HG02943 (cell line): ENCODE measurements around the gene SMG5.

Source experiments
- ATAC-seq: cut with Tn5 transposase; IDR thresholded peaks from one replicate; pipeline ENCODE4 v1.9.1; 2021; ENCODE audit warnings: mild to moderate bottlenecking, low read depth, moderate library complexity; ENCODE audit not compliant: unreplicated experiment

Gene SMG5

DNA sequence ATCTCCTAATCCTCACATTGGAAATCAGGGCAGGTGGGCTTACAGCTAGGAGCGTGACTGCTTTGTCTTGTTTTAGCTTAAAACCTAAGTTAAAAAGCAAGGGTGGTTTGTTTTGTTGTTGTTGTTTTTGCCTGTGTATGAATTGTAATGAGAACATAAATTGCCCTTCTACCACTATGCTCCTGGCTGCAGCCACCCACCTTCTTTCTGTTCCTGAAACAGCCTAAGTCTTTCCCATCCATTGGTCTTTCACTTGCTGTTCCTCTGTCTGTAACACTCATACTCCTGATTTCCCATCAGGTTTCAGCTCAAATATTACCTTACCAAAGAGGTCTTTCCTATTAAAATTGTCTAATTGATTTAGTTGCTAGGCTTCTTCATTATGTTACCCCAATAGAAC, 896 bp upstream of the SMG5 start:
- ATAC-seq = no peak

DNA sequence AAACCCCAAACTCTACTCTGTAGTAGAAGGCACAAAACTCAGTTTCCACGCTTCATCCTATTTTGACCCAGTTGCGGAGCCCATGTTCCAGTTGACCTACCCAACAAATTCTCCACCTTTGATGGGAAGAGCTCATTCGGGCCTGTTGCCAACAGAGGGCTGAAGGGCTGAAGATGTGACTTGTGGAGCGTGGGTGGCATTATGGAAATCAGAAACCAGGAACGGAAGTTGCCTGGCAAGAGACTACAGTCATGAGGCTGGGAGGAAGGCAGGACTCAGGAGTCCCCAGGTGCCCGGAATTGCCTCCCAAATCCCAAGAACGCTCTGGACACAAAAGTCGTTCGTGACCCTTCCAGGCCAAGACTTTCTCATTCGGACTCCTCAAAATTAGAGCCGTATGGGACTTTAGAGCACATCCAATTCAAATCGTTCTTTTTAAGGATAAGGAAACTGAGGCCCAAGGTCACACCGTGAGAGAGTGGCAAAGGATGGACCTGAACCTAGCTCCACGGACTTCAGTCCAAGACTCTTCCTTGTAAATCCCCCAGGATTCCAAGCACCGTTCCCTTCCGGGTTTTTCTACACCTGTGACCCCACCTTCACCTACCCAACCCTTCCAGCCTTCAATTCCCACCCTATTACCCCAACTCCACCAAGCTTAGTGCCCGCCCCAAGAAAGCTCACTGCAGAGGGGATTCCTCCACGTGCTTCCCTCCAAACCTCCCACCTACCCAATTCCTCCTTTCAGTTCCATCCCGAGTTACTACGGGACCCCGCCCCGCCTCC, 739 bp downstream of the SMG5 start:
- no peak for ATAC-seq

DNA sequence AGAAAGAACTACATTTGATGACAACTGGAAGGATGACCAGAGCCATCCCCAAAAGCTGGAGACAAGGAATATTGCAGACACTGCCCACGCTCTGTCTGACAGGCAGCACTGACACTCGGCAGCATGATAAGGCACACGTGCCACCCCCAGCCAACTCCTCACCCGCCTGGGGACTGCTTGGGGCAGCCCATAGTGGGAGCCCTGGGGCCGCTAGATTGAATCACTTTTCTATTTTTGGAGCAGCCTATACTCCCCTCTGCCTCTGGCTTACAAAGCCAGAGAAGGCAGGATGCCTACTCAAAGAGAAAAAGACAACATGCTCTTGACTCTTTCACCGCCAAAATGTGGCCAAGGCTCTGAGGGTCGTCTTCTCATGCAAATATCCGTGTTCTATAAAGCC, 1.3 kb downstream of the SMG5 start:
- ATAC-seq = no peak

DNA sequence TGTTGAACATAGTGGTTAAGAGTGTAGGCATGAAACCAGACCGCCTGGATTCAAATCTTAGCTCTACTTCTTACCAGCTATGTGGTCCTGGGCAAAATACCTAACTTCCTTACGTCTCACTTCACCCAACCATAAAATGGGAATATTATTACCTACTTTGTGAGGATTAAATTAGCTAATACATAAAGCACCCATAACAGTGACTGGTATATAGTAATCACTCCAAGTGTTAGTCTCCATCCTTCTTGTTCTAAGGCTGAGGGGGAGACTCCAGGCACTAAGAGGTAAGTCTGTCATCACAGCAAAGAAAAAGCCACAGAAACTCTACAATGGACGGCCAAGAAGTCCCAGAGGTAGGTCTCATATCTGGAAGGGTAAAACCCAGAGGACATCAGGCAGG, 2.8 kb downstream of the SMG5 start:
- ATAC-seq = no peak

DNA sequence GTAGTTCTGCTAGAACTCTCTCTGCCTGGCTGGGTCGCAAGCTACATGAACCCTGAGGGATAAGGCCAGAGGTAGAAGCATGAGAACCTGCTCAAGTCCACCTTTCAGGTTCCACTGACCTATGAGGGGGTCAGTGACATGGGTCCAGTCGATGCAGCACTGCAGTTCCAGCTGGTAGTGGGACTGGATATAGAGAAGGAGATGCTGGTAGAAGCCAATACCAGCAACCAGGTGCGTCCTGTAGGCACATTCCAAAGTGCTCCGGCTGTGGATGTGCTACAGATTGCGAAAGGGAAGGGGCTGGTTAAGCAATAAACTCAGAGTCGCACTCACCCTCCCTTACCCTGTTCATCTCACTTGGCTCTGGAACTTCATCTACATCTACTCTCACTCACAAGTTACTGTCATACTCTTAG, 5.7 kb downstream of the SMG5 start:
- ATAC-seq = no peak

DNA sequence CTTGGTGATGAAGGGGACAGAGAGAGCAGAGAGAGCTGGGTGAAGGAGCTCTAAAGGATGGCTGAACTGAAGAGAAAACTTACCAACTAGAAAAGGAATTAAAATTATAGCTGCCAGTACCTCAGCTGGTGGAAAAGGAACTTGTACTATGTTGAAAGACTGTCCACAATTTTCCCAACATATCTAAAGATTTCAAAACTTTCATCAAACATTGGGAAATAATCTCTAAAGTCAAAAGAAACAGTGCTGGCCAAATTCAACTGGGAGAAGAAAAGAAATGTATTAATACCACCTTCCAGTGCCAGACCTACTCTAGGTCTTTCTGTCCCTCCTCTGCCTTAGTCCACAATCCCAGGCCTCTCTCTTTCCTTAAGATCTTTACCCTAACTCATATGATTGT, 6.1 kb downstream of the SMG5 start:
- no peak for ATAC-seq

DNA sequence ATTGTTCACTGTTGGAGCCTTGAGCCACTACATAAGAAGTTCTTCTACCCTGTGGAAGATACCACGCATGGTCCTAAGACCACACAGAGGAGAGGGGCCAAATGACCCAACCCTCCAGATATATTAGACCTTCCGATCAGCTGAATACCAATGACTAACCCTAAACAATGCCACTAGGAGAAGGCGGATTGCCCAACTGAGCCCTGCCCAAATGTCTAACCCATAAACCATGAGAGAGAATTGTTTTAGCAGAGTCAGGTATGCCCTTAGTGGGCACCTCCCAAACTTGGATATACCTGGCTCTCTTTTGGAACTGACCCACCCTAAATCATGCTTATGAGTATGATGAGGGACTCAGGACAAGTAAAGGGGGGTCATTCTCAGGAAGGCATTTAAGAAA, 12.3 kb downstream of the SMG5 start:
- ATAC-seq = no peak

DNA sequence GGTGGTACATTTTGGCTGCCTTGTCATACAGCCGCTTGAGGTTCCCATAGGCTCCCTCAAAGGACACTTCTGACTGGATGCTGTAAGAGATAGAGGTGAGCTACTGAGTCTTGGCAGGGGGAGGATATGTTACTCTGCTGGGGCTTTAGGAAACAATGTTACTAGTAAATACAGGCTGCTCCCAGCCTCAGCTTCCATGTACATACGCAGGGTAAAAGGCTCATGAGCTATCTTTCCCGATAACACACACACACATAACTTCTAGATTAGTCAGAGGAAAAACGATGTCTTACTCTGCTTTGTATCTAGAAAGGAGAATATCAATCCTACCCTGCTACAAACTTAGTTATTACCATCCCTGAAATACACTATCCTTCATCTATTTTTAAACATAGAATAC, 14.3 kb downstream of the SMG5 start:
- no peak for ATAC-seq

DNA sequence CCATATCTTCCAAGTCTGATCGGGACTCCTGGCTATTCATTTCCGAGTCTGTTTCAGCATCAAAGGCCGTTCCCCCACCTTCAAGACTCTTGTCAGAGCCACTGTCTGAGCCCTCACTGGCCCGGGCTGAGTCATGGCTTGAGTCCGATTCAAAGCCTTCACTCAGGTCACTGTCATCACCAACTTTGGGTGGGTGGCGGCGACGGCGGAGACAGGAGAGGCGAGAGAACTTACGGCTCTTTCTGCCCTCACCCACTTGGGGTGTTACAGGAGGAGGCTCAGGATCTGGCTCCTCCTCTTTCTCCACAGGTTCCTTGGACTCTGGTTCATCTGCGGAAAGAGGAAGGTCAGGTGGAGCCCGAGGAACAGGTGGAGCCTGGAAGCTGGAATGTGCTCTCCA, 16.6 kb downstream of the SMG5 start:
- no peak for ATAC-seq

DNA sequence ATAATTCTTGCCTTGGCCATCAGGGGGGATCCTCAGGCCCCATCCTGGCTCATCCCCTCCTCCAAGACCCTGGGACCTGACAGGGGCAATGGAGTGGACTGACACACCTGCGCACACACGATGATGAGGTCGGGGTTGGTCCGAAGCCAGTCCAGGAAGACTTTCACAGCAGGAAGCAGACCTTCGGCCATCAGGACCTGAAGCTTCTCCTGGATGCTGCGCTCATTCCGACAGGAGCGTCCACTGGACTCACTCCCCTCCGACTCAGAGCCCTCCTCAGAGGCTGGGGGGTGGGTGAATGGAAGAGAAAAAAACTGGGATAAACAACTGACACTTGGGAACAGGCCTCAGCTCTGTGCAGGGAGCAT, 19.4 kb downstream of the SMG5 start:
- ATAC-seq = no peak

DNA sequence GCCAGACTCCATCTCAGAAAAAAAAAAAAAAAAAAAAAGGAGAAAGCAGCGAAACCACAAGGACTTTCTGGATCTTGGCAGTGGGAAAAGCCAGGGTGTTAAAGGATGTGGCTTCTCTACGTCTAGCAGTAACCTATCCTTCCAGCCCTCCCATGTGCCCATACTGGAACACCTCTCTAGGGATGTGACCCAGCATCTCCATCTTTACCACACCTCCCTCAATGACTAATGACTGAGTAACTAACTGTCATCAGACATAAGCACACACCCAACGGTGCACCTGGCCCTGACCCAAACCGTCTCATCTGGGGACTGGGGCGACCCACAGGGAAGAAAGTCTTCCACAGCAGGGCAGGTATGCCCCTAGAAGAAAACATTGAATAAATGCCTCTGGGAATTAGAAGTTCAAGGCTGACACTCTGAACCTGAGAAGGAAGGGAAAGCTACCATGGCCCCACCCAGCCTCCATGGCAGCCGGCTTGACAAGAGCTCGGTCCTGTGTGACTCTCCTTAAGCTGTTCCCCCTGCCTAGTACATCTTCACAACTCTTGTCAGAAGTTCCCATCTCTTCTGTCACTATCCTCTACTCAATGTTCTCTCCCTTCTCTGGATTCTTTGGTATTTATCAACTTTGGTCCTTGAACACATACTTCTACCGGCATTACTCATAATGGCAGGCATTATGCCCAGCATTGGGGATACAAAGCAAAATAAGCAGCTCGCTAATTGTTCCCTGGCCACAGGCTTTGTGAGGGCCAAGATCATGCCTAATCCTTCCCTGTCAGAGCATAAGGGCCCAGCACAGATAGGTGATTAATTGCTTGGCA, 20.0 kb downstream of the SMG5 start:
- no peak for ATAC-seq

DNA sequence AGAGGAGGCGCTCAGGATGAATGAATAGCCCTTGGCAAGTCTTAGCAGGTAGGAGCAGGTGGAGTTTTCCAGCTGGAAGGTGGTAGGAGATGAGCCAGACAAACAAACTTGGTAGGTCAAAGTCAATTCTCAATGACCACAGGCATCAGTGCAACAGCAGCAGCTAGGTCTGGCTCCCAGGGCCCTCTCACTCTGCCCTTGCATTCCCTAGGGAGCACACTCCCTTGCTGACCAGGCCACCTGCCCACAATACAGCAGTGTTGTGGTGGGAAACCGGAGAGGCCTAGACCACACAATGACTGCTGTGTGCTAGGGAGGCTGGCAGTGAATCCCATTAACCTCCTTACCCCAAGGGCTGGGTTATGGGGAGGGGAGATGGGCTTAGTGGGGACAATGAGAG, 21.7 kb downstream of the SMG5 start:
- ATAC-seq = no peak

DNA sequence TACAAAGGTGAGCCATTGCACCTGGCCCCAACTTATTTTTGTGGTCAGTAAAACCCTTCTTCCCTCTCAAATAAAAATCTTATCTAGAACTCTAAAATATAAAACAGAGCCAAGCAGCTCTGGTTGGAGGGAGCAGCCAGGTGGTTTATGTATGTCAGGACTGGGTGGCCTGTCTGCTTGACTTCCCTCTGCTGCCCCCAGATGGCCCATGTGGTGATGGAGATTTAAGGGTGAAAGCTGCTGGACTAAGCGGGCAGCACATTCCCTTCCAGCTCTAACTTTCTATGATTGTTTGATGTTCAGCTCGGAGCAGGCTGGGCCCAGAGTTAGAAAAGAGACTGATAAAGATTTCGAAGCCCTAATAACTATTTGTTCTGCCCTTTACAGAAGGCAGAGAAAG, 22.8 kb downstream of the SMG5 start:
- no peak for ATAC-seq

DNA sequence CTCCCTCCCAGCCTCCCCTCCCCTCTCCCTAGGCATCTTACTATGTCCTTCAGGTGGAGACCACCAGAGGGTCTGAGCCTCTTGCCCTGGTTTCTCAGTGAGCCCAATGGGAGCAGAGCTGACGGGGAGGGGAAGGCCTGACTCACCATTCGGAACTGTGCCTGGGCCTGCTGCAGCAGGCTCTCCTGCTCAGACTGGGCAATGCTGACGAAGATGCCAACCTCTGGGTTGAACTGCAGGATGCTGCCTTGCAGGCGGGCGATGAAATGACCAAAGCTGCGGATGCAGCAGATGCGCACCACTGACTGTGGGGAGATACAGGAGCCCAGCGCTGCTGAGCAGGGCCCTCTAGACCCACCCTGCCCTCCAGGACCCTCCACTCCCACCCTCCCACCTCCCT, 23.8 kb downstream of the SMG5 start:
- no peak for ATAC-seq

DNA sequence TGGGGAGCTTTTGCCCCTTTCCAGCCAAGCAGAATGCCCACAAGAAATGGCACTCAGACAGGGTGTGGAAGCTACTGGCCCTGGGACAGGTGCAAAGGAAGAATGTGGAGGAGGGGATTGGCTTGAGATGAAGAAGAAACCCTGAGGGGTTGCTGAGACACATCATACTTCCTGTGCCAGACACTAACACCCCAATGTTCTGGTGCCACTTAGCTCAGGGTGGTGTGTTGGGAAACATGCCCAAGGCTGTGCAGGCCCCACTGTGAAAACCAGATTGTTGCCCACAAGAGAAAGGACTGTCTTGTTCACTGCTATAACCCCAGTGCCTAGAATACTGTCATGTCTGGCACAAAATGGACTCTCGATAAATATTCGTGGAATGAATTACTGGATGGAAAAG, 24.9 kb downstream of the SMG5 start:
- ATAC-seq = no peak

DNA sequence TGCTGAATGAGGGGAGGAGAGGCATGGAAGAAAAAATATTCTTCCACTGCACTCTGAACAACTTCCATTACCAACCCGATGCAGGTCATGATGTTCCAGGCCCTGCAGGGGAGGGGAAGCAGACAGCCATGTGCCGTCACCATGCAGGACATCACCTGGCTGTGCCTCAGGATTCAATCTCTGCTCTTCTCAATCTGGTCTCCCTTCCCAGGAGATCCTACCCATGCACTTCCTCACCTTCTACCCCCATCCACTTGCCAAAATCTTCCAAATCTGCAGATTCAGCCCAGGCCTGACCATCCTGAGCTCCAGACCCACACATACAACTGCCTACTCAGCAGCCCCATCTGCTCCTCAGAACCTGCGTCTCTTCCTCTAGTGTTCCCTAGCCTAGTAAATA, 29.0 kb downstream of the SMG5 start:
- ATAC-seq = no peak

DNA sequence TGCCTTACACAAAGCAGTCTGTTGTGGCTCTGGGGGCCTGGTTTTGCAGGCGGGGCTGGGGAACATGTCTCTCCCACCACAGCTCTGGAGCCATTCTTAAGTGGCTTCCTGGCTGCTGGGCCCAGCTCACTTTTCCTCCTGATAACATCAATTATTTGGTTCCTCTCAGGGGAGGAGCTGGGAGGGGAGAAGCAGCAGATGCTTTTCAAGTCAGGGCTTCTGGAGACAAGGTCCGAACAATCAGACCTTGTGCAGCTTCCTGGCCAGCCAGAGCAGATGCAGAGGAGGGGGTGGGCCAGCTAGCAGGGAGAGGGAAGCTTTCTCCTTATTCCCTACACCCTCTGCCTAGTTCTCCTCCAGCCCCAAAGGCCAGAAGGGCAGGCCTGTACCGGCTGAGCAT, 31.1 kb downstream of the SMG5 start:
- ATAC-seq = no peak

DNA sequence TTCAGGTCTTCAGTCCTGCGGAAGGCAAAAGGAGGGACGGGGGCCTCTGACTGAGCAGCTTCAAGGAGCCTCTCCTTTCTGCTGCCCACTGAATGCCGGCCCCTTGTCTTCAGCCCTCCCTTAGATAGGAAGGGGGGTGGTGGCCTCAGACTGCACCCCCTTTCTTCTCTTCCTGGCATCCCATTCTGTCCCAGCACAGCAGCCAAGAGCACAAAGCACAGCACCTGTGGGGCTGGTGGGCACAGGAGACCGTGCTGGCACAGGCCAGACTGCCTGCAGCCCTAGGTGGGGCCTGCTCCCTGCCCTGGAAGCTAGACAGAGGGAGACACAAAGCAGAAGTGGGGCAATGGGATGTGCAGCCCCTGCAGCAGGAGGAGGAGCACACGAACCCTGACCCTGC, 33.0 kb downstream of the SMG5 start:
- ATAC-seq = no peak

DNA sequence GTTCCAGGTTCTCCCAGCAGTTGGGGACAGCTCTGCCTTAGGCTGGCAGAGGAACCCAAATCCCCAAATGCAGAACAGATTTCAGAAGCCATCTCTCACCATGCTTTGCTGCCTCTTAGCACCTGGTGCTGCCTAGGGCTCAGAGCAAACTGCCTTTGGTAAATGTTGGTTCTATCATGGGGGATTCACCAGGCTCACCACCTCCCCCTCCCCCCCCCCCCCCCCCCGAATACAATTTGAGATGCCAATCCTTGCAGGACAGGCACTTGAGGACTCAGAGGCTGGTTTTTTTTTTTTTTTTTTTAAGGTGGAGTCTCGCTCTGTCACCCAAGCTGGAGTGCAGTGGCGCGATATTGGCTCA, 34.3 kb downstream of the SMG5 start:
- ATAC-seq = no peak

DNA sequence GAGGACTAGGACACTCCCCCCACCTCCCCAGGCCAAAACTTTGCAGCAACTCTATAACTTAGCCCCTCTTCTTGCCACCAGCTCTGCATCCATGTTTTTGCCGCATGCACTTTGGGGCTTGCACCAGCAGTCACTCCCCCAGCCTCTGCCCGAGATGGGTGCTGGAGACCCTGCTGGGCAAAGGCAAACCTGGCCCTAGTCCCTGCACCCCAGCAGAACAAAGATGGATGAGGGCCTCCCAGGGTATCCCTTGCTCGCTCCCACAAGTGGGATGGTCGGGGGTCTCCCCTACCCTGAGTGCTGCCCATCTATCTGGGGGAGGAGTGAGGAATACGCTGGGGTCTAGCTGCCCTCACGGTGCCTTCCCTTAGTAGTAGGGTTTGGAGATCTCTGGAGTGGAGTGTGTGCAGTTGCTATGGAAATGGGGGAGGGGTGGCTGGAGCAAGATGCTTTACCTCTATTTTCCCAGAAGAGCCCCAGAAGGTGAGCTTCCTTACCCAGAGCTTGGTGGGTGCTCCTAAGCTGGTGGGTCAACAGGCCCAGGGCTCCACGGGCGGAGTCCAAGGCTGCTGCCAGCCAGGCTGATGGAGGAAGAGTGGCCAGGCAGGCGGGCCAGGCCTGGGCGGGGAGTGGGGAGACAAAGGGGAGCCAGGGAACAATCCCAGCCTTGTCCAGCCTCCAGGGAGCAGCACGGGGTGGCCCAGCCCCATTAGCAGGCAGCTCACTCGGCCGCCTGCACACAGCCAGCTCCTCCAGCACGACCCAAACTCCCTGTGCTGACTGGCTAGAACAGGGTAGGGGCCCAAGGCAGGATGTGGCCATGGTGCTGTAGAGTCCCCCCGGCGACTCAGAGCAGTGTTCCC, 34.9 kb downstream of the SMG5 start, which contains the start of gene PAQR6:
TSS of gene PAQR6 (minus strand) at position 597 of the 863 bp plus-strand sequence. CDS start 1,325 bp downstream, outside the sequence.
- ATAC-seq = no peak

DNA sequence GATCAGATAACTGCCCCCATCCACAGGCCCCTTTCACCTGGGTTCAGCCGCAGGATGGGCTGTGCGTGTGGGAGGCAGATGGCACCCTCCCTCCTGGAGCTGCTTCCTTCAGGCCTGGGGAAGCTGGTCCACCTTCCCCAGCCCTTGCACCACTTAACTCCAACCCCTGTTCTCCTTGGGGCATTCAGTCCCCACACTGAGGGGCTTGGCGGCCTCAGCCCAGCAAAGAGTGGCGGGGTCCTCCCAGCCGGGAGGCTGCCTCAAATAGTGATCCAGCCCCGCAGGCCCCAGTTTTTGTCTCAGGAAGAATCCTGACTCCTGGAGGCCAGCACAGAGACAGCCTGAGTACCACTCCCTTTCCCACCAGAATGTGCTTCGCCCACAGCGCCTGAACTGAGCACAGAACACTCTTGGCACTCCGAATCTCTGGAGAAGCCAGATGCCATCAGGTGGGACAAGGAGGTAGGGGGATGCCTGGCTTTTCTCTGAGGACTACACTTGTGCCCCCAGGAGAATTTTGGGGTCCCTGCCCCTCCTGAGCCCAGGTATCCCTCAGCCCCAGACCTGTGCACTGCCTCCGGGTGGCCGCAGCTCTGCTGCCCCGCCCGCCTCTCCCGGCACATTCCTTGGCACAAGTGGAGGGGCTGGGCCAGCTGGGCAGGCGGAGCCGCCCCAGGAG, 35.7 kb downstream of the SMG5 start:
- ATAC-seq = no peak
